NCI-H82 treated with DMSO at 0.1 percent for 48 hours (cell line): ENCODE measurements around the gene RAD51B.

Source experiments
- DNase-seq: peaks from one replicate; lab custom pipeline; 2025; ENCODE audit not compliant: unreplicated experiment; lab: John Stamatoyannopoulos, UW

RAD51B gene

GRCh38 chr14:68373124-68373646, 553.6 kb downstream of the RAD51B start:
- no peak for DNase-seq

GRCh38 chr14:68373847-68374444, 554.4 kb downstream of the RAD51B start:
- DNase-seq = no peak

- DNase-seq = no peak
Measured at GRCh38 chr14:68374682-68375081, 555.1 kb downstream of the RAD51B start.

- DNase-seq = no peak
Measured at GRCh38 chr14:68375376-68375775, 555.8 kb downstream of the RAD51B start.

GRCh38 chr14:68376067-68376779, 556.6 kb downstream of the RAD51B start:
- DNase-seq = no peak

GRCh38 chr14:68377006-68377405, 557.4 kb downstream of the RAD51B start:
- DNase-seq = no peak

- DNase-seq = no peak
Measured at GRCh38 chr14:68377459-68377858, 557.9 kb downstream of the RAD51B start.

GRCh38 chr14:68379510-68380328, 560.1 kb downstream of the RAD51B start:
- DNase-seq = no peak

- DNase-seq = no peak
Measured at GRCh38 chr14:68380329-68380741, 560.8 kb downstream of the RAD51B start.

- no peak for DNase-seq
Measured at GRCh38 chr14:68384335-68384734, 564.8 kb downstream of the RAD51B start.

GRCh38 chr14:68384881-68385280, 565.3 kb downstream of the RAD51B start:
- DNase-seq = peak; percentile 51

- no peak for DNase-seq
Measured at GRCh38 chr14:68386446-68386845, 566.9 kb downstream of the RAD51B start.

- no peak for DNase-seq
Measured at GRCh38 chr14:68386950-68387779, 567.6 kb downstream of the RAD51B start.

- no peak for DNase-seq
Measured at GRCh38 chr14:68389943-68390342, 570.4 kb downstream of the RAD51B start.

GRCh38 chr14:68390741-68391140, 571.2 kb downstream of the RAD51B start:
- no peak for DNase-seq

GRCh38 chr14:68391311-68392014, 571.9 kb downstream of the RAD51B start:
- no peak for DNase-seq

- no peak for DNase-seq
Measured at GRCh38 chr14:68392393-68393141, 573.0 kb downstream of the RAD51B start.

- DNase-seq = no peak
Measured at GRCh38 chr14:68393259-68393658, 573.7 kb downstream of the RAD51B start.

- no peak for DNase-seq
Measured at GRCh38 chr14:68394118-68394763, 574.7 kb downstream of the RAD51B start.
